ENCODE results near the gene TFR2.

GRCh38 chr7:100577103-100577502 lies 64.2 kb downstream of the TFR2 start:
- TF ChIP-seq CTCF (IDR thresholded peaks at IDR 0.05; ENCODE audit: insufficient read depth, low read depth, low read length) (no peak), EZH2 (IDR thresholded peaks at IDR 0.05; ENCODE audit: insufficient read depth, low read length) (no peak)
